HepG2 (cell line): Measurements from ENCODE around the gene COX7A2L. TPM values are rescaled to one million over a fixed set of nuclear protein-coding genes. Genes with fewer than 3 reads are reported as not detected.

ENCODE experiments used
- CBX1 ChIP-seq: IDR thresholded peaks from one replicate; pipeline ENCODE4 v1.6.1; 2016; ENCODE audit warnings: antibody characterized with exemption, low read depth
- CENPT ChIP-seq: sonication (generic); formaldehyde crosslinking; IDR thresholded peaks from 2 replicates; pipeline ENCODE4 v1.8.0; 2022; ENCODE audit warnings: low read depth, mild to moderate bottlenecking, moderate library complexity, missing genetic modification reagents
- CREB1 ChIP-seq, 2 experiments: fragments of 450-650 bp in 1 of 2; IDR thresholded peaks; 2 replicates each; pipeline ENCODE4 v1.6.1; 2016 to 2017; ENCODE audit warnings: control low read depth in 1 of 2, mild to moderate bottlenecking in 1 of 2, missing compliant biosample characterization in 1 of 2, missing genetic modification characterization in 1 of 2
- MEF2D ChIP-seq: sonication (generic); formaldehyde crosslinking; IDR thresholded peaks from 2 replicates; pipeline ENCODE4 v1.5.1; 2020; ENCODE audit warnings: mild to moderate bottlenecking, missing genetic modification reagents
- NFATC3 ChIP-seq: sonication (generic); formaldehyde crosslinking; IDR thresholded peaks from 2 replicates; pipeline ENCODE4 v1.5.1; 2020; ENCODE audit warnings: mild to moderate bottlenecking, missing genetic modification reagents
- PHF21A ChIP-seq: sonication (generic); formaldehyde crosslinking; IDR thresholded peaks from 2 replicates; pipeline ENCODE4 v1.5.0; 2020; ENCODE audit warnings: mild to moderate bottlenecking, missing genetic modification reagents
- RNF2 ChIP-seq: fragments of 450-650 bp; conservative IDR thresholded peaks from 2 replicates; pipeline ENCODE4 v1.6.1; 2016; ENCODE audit warnings: low read depth
- SMAD9 ChIP-seq: sonication (generic); formaldehyde crosslinking; IDR thresholded peaks from 2 replicates; pipeline ENCODE4 v1.5.1; 2020; ENCODE audit warnings: mild to moderate bottlenecking, missing genetic modification reagents
- SOX5 ChIP-seq: IDR thresholded peaks from 2 replicates; pipeline ENCODE4 v1.6.1; 2016; ENCODE audit warnings: borderline replicate concordance
- ZMYM4 ChIP-seq: sonication (generic); formaldehyde crosslinking; IDR thresholded peaks from 2 replicates; pipeline ENCODE4 v1.8.1; 2023; ENCODE audit warnings: mild to moderate bottlenecking, missing genetic modification reagents
- ZNF17 ChIP-seq: sonication (generic); formaldehyde crosslinking; IDR thresholded peaks from 2 replicates; pipeline ENCODE4 v1.5.0; 2020; ENCODE audit warnings: mild to moderate bottlenecking, missing genetic modification reagents
- ZNF446 ChIP-seq: sonication (generic); formaldehyde crosslinking; IDR thresholded peaks from 2 replicates; pipeline ENCODE4 v1.5.0; 2020; ENCODE audit warnings: mild to moderate bottlenecking, missing genetic modification reagents
- ZNF510 ChIP-seq: sonication (generic); formaldehyde crosslinking; IDR thresholded peaks from 2 replicates; pipeline ENCODE4 v1.4.0; 2020; ENCODE audit warnings: low read depth, mild to moderate bottlenecking, missing genetic modification reagents
- ZNF615 ChIP-seq: sonication (generic); formaldehyde crosslinking; IDR thresholded peaks from 2 replicates; pipeline ENCODE4 v1.5.0; 2020; ENCODE audit warnings: mild to moderate bottlenecking, missing genetic modification reagents, borderline replicate concordance
- ZNF674 ChIP-seq: sonication (generic); formaldehyde crosslinking; IDR thresholded peaks from 2 replicates; pipeline ENCODE4 v1.5.0; 2020; ENCODE audit warnings: low read depth, mild to moderate bottlenecking, missing genetic modification reagents
- ZNF709 ChIP-seq: sonication (generic); formaldehyde crosslinking; IDR thresholded peaks from 2 replicates; pipeline ENCODE4 v1.5.0; 2020; ENCODE audit warnings: mild to moderate bottlenecking, missing genetic modification reagents
- ZNF747 ChIP-seq: sonication (generic); formaldehyde crosslinking; IDR thresholded peaks from 2 replicates; pipeline ENCODE4 v1.8.1; 2023; ENCODE audit warnings: missing genetic modification reagents, mild to moderate bottlenecking, borderline replicate concordance
- ZSCAN25 ChIP-seq: sonication (generic); formaldehyde crosslinking; IDR thresholded peaks from 2 replicates; pipeline ENCODE4 v1.8.0; 2022; ENCODE audit warnings: mild to moderate bottlenecking, missing genetic modification reagents
- polyA plus RNA-seq, 8 experiments: library from polyadenylated mRNA; depleted of rRNA in 3 of 8; stranded (reverse) in 7 of 8; unstranded in 1 of 8; fragments of >200 nt; fragmentation: Illumina TruSeq in 4 of 8; extraction: Trizol in 4 of 8; gene quantifications; 2 replicates each; pipeline versions ENCODE4 v1.2.1 to v1.2.3, GENCODE V29; 2011 to 2016; ENCODE audit warnings: low read depth in 4 of 8, missing spikeins in 1 of 8, mixed read lengths in 1 of 8; ENCODE audit not compliant: insufficient read depth in 1 of 8
- total RNA-seq, 5 experiments: library from RNA; depleted of rRNA; stranded (reverse); fragments of >200 nt; fragmentation: Illumina TruSeq; extraction: Trizol; gene quantifications; 2 replicates each; pipeline ENCODE4 v1.2.3, GENCODE V29; 2016; ENCODE audit warnings: low read depth in 1 of 5
- TF ChIP-seq, protein P1 (sequence below): sonication (generic); formaldehyde crosslinking; IDR thresholded peaks from 2 replicates; pipeline ENCODE4 v1.5.1; 2020; ENCODE audit warnings: missing genetic modification reagents, mild to moderate bottlenecking, borderline replicate concordance
- TF ChIP-seq, protein P2 (sequence below), 2 experiments: fragments of 450-650 bp in 1 of 2; sonication (generic) in 1 of 2; formaldehyde crosslinking; IDR thresholded peaks; 2 replicates each; pipeline versions ENCODE4 v1.5.0 to v1.8.0; 2020 to 2022; ENCODE audit warnings: mild to moderate bottlenecking in 1 of 2, missing genetic modification reagents in 1 of 2
- TF ChIP-seq, protein P3 (sequence below): sonication (generic); formaldehyde crosslinking; IDR thresholded peaks from 2 replicates; pipeline ENCODE4 v1.4.0; 2020; ENCODE audit warnings: missing genetic modification reagents
- TF ChIP-seq, protein P4 (sequence below): sonication (generic); formaldehyde crosslinking; IDR thresholded peaks from 2 replicates; pipeline ENCODE4 v1.5.0; 2020; ENCODE audit warnings: mild to moderate bottlenecking, missing genetic modification reagents
- TF ChIP-seq, protein P5 (sequence below): sonication (generic); formaldehyde crosslinking; IDR thresholded peaks from 2 replicates; pipeline ENCODE4 v1.5.0; 2020; ENCODE audit warnings: missing genetic modification reagents
- TF ChIP-seq, protein P6 (sequence below): IDR thresholded peaks from 2 replicates; pipeline ENCODE4 v1.6.1; 2018; ENCODE audit warnings: missing genetic modification reagents

The COX7A2L gene
- total and polyA plus RNA-seq, 2 of the 13 experiments (the other 11 are each of a cell fraction or from before 2014, with no cell fraction given): 155 to 201 TPM

DNA sequence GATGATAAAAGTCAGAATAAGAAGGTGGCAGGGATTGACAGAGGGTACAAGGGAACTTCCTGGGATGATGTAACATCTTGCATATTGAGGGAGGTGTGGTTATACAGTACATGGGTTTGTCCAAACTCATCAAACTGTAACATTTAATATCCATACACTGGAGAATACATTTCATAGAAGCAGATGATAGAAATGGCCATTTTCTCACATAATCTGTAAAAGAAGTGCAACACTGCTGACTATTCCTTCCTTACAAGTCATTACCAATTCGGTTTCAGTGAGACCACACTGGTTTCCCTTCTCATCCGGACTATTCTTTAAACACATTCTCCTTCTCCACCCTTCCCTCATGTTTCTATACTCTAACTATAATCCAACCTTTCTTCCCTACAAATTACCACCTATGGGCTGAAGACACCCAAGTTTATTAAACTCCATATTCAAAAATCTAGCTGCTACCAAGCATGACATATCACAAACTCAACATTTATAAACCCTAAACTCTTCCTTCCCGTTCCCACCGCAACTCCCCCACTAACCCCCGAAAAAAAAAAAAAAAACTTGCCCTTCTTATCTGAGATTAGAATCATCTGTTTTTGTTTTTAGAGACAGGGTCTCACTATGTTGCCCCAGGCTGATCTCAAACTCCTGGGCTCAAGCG lies 1.6 kb downstream of the COX7A2L start (continued):
- TF ChIP-seq, protein P1, sequence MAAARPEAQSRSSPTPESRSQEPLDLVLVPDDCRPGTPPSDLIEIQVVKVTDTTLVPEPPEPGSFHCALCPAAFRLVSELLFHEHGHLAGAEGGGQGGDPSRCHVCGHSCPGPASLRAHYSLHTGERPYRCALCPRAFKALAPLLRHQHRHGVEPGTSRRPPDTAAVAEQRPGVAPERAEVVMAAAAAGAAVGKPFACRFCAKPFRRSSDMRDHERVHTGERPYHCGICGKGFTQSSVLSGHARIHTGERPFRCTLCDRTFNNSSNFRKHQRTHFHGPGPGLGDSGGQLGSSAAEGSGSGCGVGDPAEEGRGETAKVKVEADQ (CRISPR knock-in tag): no peak
- TF ChIP-seq CREB1 (IDR thresholded peaks at IDR 0.05) (no peak), CREB1 (CRISPR knock-in tag; IDR thresholded peaks at IDR 0.05) (no peak), PHF21A (CRISPR knock-in tag) (no peak), ZNF615 (CRISPR knock-in tag) (no peak), ZNF709 (CRISPR knock-in tag) (peak; percentile 8; the same call in 1 of the 2 replicates), SOX5 (no peak), MEF2D (CRISPR knock-in tag) (no peak), ZNF674 (CRISPR knock-in tag) (no peak), SMAD9 (no peak), ZNF446 (no peak), ZNF17 (CRISPR knock-in tag) (no peak), NFATC3 (no peak), RNF2 (no peak), ZNF747 (CRISPR knock-in tag) (no peak), ZSCAN25 (CRISPR knock-in tag) (no peak), CENPT (CRISPR knock-in tag) (no peak), ZNF510 (CRISPR knock-in tag) (no peak), ZMYM4 (CRISPR knock-in tag) (no peak), CBX1 (no peak)
- TF ChIP-seq, protein P2, sequence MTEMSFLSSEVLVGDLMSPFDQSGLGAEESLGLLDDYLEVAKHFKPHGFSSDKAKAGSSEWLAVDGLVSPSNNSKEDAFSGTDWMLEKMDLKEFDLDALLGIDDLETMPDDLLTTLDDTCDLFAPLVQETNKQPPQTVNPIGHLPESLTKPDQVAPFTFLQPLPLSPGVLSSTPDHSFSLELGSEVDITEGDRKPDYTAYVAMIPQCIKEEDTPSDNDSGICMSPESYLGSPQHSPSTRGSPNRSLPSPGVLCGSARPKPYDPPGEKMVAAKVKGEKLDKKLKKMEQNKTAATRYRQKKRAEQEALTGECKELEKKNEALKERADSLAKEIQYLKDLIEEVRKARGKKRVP (CRISPR knock-in tag; IDR thresholded peaks at IDR 0.05): peak in 1 of 2 experiments; percentile 92; a peak in 2 of 4 replicates
- TF ChIP-seq, protein P3, sequence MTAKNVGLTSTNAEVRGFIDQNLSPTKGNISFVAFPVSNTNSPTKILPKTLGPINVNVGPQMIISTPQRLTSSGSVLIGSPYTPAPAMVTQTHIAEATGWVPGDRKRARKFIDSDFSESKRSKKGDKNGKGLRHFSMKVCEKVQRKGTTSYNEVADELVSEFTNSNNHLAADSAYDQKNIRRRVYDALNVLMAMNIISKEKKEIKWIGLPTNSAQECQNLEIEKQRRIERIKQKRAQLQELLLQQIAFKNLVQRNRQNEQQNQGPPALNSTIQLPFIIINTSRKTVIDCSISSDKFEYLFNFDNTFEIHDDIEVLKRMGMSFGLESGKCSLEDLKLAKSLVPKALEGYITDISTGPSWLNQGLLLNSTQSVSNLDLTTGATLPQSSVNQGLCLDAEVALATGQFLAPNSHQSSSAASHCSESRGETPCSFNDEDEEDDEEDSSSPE (CRISPR knock-in tag): no peak
- TF ChIP-seq, protein P4, sequence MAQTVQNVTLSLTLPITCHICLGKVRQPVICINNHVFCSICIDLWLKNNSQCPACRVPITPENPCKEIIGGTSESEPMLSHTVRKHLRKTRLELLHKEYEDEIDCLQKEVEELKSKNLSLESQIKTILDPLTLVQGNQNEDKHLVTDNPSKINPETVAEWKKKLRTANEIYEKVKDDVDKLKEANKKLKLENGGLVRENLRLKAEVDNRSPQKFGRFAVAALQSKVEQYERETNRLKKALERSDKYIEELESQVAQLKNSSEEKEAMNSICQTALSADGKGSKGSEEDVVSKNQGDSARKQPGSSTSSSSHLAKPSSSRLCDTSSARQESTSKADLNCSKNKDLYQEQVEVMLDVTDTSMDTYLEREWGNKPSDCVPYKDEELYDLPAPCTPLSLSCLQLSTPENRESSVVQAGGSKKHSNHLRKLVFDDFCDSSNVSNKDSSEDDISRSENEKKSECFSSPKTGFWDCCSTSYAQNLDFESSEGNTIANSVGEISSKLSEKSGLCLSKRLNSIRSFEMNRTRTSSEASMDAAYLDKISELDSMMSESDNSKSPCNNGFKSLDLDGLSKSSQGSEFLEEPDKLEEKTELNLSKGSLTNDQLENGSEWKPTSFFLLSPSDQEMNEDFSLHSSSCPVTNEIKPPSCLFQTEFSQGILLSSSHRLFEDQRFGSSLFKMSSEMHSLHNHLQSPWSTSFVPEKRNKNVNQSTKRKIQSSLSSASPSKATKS: 0 out of 2 replicates have a peak, but pooled peaks have one; percentile 57
- TF ChIP-seq, protein P5, sequence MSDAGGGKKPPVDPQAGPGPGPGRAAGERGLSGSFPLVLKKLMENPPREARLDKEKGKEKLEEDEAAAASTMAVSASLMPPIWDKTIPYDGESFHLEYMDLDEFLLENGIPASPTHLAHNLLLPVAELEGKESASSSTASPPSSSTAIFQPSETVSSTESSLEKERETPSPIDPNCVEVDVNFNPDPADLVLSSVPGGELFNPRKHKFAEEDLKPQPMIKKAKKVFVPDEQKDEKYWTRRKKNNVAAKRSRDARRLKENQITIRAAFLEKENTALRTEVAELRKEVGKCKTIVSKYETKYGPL (CRISPR knock-in tag): no peak
- TF ChIP-seq, protein P6, sequence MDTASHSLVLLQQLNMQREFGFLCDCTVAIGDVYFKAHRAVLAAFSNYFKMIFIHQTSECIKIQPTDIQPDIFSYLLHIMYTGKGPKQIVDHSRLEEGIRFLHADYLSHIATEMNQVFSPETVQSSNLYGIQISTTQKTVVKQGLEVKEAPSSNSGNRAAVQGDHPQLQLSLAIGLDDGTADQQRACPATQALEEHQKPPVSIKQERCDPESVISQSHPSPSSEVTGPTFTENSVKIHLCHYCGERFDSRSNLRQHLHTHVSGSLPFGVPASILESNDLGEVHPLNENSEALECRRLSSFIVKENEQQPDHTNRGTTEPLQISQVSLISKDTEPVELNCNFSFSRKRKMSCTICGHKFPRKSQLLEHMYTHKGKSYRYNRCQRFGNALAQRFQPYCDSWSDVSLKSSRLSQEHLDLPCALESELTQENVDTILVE (CRISPR knock-in tag): no peak
